Measurements from ENCODE around the gene EPHA8.

EPHA8 gene

DNA sequence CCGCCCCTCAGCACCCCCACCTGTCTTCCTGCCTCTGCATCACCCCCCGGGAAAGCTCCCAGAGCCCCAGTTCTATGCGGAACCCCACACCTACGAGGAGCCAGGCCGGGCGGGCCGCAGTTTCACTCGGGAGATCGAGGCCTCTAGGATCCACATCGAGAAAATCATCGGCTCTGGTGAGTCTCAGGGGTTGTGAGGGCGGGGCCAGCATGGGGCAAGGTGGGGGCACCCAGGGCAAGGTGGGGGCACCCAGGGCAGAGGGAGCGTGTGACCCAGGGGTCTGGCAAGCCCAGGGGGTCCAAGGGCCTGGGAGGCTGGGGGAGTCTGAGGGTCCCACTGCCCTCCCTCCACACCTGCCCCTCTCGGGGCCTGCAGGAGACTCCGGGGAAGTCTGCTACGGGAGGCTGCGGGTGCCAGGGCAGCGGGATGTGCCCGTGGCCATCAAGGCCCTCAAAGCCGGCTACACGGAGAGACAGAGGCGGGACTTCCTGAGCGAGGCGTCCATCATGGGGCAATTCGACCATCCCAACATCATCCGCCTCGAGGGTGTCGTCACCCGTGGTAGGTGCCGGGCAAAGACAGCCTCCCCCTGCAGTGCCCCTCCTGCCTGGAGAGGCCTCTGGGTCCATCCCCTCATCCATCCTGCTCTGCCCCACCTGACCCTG is 34.1 kb downstream of the EPHA8 start:
- TF ChIP-seq, protein P1, sequence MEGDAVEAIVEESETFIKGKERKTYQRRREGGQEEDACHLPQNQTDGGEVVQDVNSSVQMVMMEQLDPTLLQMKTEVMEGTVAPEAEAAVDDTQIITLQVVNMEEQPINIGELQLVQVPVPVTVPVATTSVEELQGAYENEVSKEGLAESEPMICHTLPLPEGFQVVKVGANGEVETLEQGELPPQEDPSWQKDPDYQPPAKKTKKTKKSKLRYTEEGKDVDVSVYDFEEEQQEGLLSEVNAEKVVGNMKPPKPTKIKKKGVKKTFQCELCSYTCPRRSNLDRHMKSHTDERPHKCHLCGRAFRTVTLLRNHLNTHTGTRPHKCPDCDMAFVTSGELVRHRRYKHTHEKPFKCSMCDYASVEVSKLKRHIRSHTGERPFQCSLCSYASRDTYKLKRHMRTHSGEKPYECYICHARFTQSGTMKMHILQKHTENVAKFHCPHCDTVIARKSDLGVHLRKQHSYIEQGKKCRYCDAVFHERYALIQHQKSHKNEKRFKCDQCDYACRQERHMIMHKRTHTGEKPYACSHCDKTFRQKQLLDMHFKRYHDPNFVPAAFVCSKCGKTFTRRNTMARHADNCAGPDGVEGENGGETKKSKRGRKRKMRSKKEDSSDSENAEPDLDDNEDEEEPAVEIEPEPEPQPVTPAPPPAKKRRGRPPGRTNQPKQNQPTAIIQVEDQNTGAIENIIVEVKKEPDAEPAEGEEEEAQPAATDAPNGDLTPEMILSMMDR (IDR thresholded peaks at IDR 0.05) = no peak

DNA sequence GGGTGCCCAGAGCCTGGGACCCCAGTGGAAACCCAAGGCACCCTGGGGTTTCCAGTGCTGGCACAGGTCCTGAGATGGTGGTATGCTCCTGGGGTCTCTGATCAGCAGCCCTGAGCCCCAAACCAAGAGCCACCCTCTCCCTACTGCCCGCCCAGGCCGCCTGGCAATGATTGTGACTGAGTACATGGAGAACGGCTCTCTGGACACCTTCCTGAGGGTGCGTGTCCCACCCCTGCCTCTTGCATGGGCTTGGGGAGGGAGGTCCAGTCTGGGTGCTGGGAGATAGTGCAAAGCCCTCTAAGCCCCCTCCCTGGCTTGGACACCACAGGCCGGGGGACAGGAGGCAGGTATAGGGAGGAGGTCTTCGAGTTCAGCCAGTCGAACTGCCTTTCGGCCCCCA is 34.7 kb downstream of the EPHA8 start:
- TF ChIP-seq, protein P1 (IDR thresholded peaks at IDR 0.05) = no peak

DNA sequence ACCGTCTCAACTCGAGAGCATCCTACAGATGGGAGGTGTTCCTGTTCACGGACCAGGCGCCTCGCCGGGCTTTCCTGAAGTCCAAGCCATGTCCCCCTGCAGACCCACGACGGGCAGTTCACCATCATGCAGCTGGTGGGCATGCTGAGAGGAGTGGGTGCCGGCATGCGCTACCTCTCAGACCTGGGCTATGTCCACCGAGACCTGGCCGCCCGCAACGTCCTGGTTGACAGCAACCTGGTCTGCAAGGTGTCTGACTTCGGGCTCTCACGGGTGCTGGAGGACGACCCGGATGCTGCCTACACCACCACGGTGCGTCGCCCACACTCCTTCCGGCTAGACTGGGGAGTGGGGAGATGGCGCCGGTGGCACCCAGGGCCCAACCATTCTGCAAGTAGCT is 35.4 kb downstream of the EPHA8 start:
- TF ChIP-seq, protein P1 (IDR thresholded peaks at IDR 0.05) = no peak

DNA sequence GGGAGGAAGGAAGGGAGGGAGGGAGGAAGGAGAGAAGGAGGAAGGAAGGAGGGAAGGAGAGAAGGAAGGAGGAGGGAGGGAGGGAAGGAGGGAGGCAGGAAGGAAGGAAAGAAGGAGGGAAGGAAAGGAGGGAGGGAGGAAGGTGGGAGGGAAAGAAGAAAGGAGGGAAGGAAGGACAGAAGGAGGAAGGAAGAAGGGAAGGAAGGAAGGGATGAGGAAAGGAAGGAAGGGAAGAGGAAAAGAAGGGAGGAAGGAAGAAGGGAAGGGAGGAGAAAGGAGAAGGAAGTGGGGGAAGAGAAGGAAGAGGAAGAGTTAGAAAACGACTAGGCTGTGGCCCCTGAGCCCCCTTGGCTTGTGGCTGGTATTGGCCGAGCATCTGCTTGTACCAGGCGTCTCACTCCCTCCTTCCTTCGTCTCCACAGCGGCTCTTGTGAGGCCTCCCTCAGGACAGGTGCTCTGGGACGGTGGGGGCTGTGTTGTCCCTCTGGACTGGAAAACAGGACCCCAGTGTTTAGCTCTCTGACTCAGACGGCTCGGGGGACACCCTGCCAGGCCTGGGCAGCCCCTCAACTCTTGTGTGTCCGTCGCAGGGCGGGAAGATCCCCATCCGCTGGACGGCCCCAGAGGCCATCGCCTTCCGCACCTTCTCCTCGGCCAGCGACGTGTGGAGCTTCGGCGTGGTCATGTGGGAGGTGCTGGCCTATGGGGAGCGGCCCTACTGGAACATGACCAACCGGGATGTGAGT is 37.0 kb downstream of the EPHA8 start:
- TF ChIP-seq, protein P1 (IDR thresholded peaks at IDR 0.05) = no peak

DNA sequence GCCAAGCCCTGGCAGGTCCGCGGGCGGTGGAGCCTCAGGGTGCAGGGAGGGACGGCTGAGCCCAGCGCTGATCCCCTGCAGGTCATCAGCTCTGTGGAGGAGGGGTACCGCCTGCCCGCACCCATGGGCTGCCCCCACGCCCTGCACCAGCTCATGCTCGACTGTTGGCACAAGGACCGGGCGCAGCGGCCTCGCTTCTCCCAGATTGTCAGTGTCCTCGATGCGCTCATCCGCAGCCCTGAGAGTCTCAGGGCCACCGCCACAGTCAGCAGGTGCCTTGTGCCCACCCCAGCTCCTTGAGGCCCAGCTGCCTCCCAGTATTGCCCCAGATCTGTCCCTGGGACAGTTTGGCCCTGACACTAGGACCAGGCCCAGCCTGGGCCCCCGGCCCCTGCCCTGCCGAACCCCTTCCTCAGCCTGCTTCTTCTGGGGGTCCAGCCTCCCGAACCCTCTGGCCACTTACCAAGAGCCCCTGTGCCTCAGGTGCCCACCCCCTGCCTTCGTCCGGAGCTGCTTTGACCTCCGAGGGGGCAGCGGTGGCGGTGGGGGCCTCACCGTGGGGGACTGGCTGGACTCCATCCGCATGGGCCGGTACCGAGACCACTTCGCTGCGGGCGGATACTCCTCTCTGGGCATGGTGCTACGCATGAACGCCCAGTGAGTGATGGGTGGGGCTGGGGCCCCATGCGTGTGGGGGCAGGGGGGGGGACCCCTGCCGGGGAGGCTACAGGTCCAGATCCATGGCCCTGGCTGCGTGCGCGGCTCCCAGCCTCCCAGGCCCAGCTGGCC is 37.7 kb downstream of the EPHA8 start:
- TF ChIP-seq, protein P1 (IDR thresholded peaks at IDR 0.05) = no peak

DNA sequence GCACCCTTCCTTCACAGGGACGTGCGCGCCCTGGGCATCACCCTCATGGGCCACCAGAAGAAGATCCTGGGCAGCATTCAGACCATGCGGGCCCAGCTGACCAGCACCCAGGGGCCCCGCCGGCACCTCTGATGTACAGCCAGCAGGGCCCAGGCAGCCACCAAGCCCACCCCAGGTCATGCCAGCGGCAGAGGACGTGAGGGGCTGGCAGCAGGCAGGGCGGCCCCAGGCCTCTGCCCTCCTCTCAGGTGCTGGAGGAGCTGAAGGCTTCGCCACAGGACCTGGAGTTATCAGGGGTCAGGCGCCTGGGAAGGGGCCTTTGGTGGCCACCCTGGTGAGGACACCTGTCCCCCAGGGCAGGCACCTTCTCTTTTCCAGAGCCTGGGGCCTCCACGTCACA is 38.3 kb downstream of the EPHA8 start:
- TF ChIP-seq, protein P1 (IDR thresholded peaks at IDR 0.05) = no peak

DNA sequence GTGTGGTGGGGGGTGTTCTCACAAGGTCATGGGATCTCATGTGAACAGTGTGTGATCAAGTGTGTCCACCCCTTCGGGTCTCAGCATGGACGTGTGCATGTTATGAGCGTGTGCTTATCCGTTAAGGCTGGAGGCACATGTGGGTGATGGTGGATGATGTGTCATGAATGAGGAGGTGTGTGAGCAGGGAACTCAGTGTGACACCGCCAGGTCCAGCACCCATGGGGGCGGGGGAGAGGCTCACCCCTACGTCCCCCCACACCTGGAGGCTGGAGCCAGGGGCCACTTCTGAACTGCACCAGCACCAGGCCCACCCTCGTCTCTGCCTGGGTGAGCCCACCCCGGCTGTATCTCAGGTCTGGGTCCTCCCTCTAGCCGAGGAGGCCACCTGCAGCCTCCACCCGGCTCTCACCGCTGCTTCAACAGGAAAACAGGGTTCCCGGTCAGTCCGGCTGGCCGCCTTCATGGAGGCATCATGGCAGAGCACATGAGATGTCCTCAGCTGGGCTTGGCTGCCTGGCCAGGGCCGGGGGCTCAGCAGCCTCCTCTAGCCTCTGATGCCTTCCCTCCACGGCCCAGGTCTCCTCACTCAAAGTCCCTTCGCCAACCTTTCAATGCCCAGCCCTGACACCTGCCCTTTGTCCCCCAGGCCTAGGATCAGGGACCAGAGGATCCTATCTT is 38.9 kb downstream of the EPHA8 start:
- TF ChIP-seq, protein P1 (IDR thresholded peaks at IDR 0.05) = no peak

Measured in LNCAP (cell line).